Body of pancreas (tissue), 4 donors: Measurements from ENCODE around the gene ZG16. TPM values are rescaled to one million over a fixed set of nuclear protein-coding genes. Genes with fewer than 3 reads are reported as not detected.

ENCODE experiments used
- ATAC-seq: fragments of 150-250 bp; one replicate; pipeline ENCODE4 v1.9.1; 2016
- DNase-seq, 4 donors: peaks; one replicate each; pipeline ENCODE4 v3.0.0-alpha.2; 2019
- H3K27ac ChIP-seq, 4 donors: fragments of 200-600 bp; sonication (generic); 1 replicate in 3 of 4; 2 replicates in 1 of 4; pipeline versions ENCODE4 v1.5.1 to v1.6.1; 2016 to 2019; ENCODE audit warnings: mild to moderate bottlenecking in 1 of 4, mixed read lengths in 1 of 4, moderate library complexity in 1 of 4
- H3K27me3 ChIP-seq, 2 donors: fragments of 200-600 bp; sonication (generic); one replicate each; pipeline ENCODE4 v1.6.0; 2016; ENCODE audit warnings: mild to moderate bottlenecking in 1 of 2
- H3K36me3 ChIP-seq, 2 donors: fragments of 200-600 bp; sonication (generic); replicated peaks in 1 of 2; 2 replicates each; pipeline ENCODE4 v1.5.1; 2016; ENCODE audit warnings: low read depth in 2 of 2; ENCODE audit not compliant: insufficient read depth in 1 of 2
- H3K4me1 ChIP-seq: fragments of 200-600 bp; sonication (generic); one replicate; pipeline ENCODE4 v1.6.0; 2016
- H3K4me3 ChIP-seq, 2 donors: fragments of 200-600 bp; sonication (generic); 1 replicate in 1 of 2; 2 replicates in 1 of 2; pipeline ENCODE4 v1.5.1; 2016 to 2019
- H3K9me3 ChIP-seq, 3 donors: fragments of 200-600 bp; sonication (generic); 1 replicate in 2 of 3; 2 replicates in 1 of 3; pipeline ENCODE4 v1.5.1; 2016
- CTCF ChIP-seq, 7 experiments: fragments of 450-650 bp in 4 of 7; fragments of 200-600 bp in 3 of 7; sonication (generic) in 3 of 7; IDR thresholded peaks; one replicate each; pipeline ENCODE4 v1.5.1; 2016 to 2019; ENCODE audit warnings: antibody characterized with exemption in 7 of 7
- POLR2A ChIP-seq, 3 donors: fragments of 450-650 bp; IDR thresholded peaks; one replicate each; pipeline ENCODE4 v1.6.1; 2016; ENCODE audit warnings: antibody characterized with exemption in 3 of 3, mild to moderate bottlenecking in 2 of 3
- WGBS, 2 donors: methylation state at CpG; one replicate each; pipeline ENCODE4 v1.1.5; 2017; 5-methylcytosine and 5-hydroxymethylcytosine counted together
- intact Hi-C: fragments of 100-400 bp; cut with DNase I; formaldehyde crosslinking; loops from one replicate; pipeline ENCODE4 v1.15.1; 2023
- total RNA-seq, 2 donors: library from RNA; depleted of rRNA; stranded (reverse); fragments of >200 nt; gene quantifications; one replicate each; pipeline ENCODE4 v1.1.0, GENCODE V29; 2016

The ZG16 gene
- total RNA-seq, 2 donors from 2014 or later = 0.26 to 0.99 TPM

- DNase-seq (peak; percentile 96 to 98 (median 98)), ATAC-seq (peak; percentile 69)
- peak overlapping the region; percentile 77 to 90 (median 86) for H3K27ac ChIP-seq
- no peaks in the 10 kb centered on the region for H3K36me3 ChIP-seq
- H3K4me1 ChIP-seq = peaks cover 61% of the 10 kb centered on the region
- H3K9me3 ChIP-seq = no peaks in the 10 kb centered on the region
- 0 to 2% methylated on average over 13 to 31 of the region's 31 CpGs for WGBS, 2 donors
- no peaks in the 10 kb centered on the region for H3K27me3 ChIP-seq
- intact Hi-C loops = no loop called here
- TF ChIP-seq POLR2A (IDR thresholded peaks at IDR 0.05) = peak; percentile 32 to 68 (median 63)
- no peak for TF ChIP-seq CTCF (IDR thresholded peaks at IDR 0.05)
- H3K4me3 ChIP-seq = peak overlapping the region; percentile 2 to 9
Measured at GRCh38 chr16:29811170-29811895, 33.3 kb downstream of the ZG16 start.

GRCh38 chr16:29811896-29812665 lies 34.0 kb downstream of the ZG16 start, which contains the start of gene PRRT2:
Gene PRRT2 (plus strand): TSS chr16:29812193. CDS start chr16:29813055, 862 bp downstream.
- intact Hi-C loops = no loop called here
- 6 to 12% methylated on average over 43 to 69 of the region's 69 CpGs for WGBS, 2 donors

GRCh38 chr16:29812754-29813643 lies 34.9 kb downstream of the ZG16 start:
- peaks cover 65% of the 10 kb centered on the region for H3K4me1 ChIP-seq
- WGBS, 2 donors = 79 to 83% methylated on average over 7 of the region's 9 CpGs
- DNase-seq (no peak), ATAC-seq (no peak)
- H3K36me3 ChIP-seq = no peaks in the 10 kb centered on the region
- intact Hi-C loops = no loop called here
- no peak overlapping the region for H3K4me3 ChIP-seq
- no peaks in the 10 kb centered on the region for H3K9me3 ChIP-seq
- TF ChIP-seq CTCF (IDR thresholded peaks at IDR 0.05) = no peak
- TF ChIP-seq POLR2A (IDR thresholded peaks at IDR 0.05) = no peak
- no peaks in the 10 kb centered on the region for H3K27me3 ChIP-seq
- peak overlapping the region in 1 of 4 donors; percentile 89 for H3K27ac ChIP-seq

More at GRCh38 chr16:29811896-29812665, 34.0 kb downstream of the ZG16 start, which contains the start of gene PRRT2:
- peaks cover 65% of the 10 kb centered on the region for H3K4me1 ChIP-seq
- DNase-seq (peak; percentile 37 to 45 (median 42)), ATAC-seq (no peak)
- no peaks in the 10 kb centered on the region for H3K9me3 ChIP-seq
- no peaks in the 10 kb centered on the region for H3K27me3 ChIP-seq
- no peaks in the 10 kb centered on the region for H3K36me3 ChIP-seq
- H3K27ac ChIP-seq = peak within 1 kb of the TSS; percentile 77 to 90 (median 86)
- TF ChIP-seq CTCF (IDR thresholded peaks at IDR 0.05) (no peak), POLR2A (IDR thresholded peaks at IDR 0.05) (no peak)
- peak within 1 kb of the TSS; percentile 2 to 9 for H3K4me3 ChIP-seq

GRCh38 chr16:29813644-29814562 lies 35.8 kb downstream of the ZG16 start:
- no peak for TF ChIP-seq CTCF (IDR thresholded peaks at IDR 0.05)
- TF ChIP-seq POLR2A (IDR thresholded peaks at IDR 0.05) = no peak
- Histone ChIP-seq H3K27ac (no peak overlapping the region), H3K4me3 (no peak overlapping the region), H3K4me1 (peaks cover 65% of the 10 kb centered on the region), H3K27me3 (no peaks in the 10 kb centered on the region), H3K36me3 (no peaks in the 10 kb centered on the region), H3K9me3 (no peaks in the 10 kb centered on the region)
- ATAC-seq = no peak
- no peak for DNase-seq
- intact Hi-C loops = no loop called here
- WGBS, 2 donors = 78 to 87% methylated on average over 22 to 24 of the region's 24 CpGs
